CD14-positive monocyte (primary cell): ENCODE results near the gene NCBP3. TPM values are rescaled to one million over a fixed set of nuclear protein-coding genes. Genes with fewer than 3 reads are reported as not detected.

ENCODE experiments used
- DNase-seq, 3 donors: peaks; one replicate each; pipeline ENCODE4 v3.0.0-alpha.2; 2011 to 2022
- H2AFZ ChIP-seq: 2 replicates; pipeline ENCODE4 v1.6.0; 2012; ENCODE audit warnings: mild to moderate bottlenecking, low read depth, low read length, inconsistent platforms; ENCODE audit not compliant: insufficient read depth, poor library complexity, severe bottlenecking
- H3K27ac ChIP-seq, 2 donors: 1 replicate in 1 of 2; 2 replicates in 1 of 2; pipeline ENCODE4 v1.5.1; 2012 to 2013; ENCODE audit warnings: low read length in 2 of 2, control low read depth in 1 of 2, inconsistent platforms in 1 of 2, low read depth in 1 of 2, mild to moderate bottlenecking in 1 of 2
- H3K27me3 ChIP-seq, 2 donors: one replicate each; pipeline versions ENCODE4 v1.6.0 to v1.6.1; 2011 to 2013; ENCODE audit warnings: low read length in 2 of 2; ENCODE audit not compliant: control insufficient read depth in 2 of 2, insufficient read depth in 2 of 2
- H3K36me3 ChIP-seq, 2 donors: replicated peaks in 1 of 2; 1 replicate in 1 of 2; 2 replicates in 1 of 2; pipeline versions ENCODE4 v1.5.1 to v1.6.1; 2012 to 2013; ENCODE audit warnings: low read length in 2 of 2, control low read depth in 1 of 2, inconsistent platforms in 1 of 2, mild to moderate bottlenecking in 1 of 2; ENCODE audit not compliant: insufficient read depth in 2 of 2, control insufficient read depth in 1 of 2
- H3K4me1 ChIP-seq, 2 donors: 1 replicate in 1 of 2; 2 replicates in 1 of 2; pipeline versions ENCODE4 v1.5.1 to v1.6.1; 2012 to 2013; ENCODE audit warnings: low read length in 2 of 2, control low read depth in 1 of 2, inconsistent platforms in 1 of 2, mild to moderate bottlenecking in 1 of 2, moderate library complexity in 1 of 2; ENCODE audit not compliant: insufficient read depth in 2 of 2, control insufficient read depth in 1 of 2
- H3K4me2 ChIP-seq: replicated peaks from 2 replicates; pipeline ENCODE3; 2012; ENCODE audit warnings: low read length, moderate library complexity, mild to moderate bottlenecking; ENCODE audit not compliant: poor library complexity, severe bottlenecking; ENCODE audit errors: extremely low read depth
- H3K4me3 ChIP-seq, 3 experiments: fragments of 200-600 bp in 1 of 3; sonication (generic) in 1 of 3; replicated peaks in 1 of 3; 1 replicate in 2 of 3; 2 replicates in 1 of 3; pipeline ENCODE4 v1.5.1; 2011 to 2013; ENCODE audit warnings: low read length in 3 of 3, mild to moderate bottlenecking in 3 of 3, control low read depth in 2 of 3, low read depth in 2 of 3, inconsistent platforms in 1 of 3, moderate library complexity in 1 of 3
- H3K79me2 ChIP-seq: 2 replicates; pipeline ENCODE4 v1.6.0; 2012; ENCODE audit warnings: mild to moderate bottlenecking, control low read depth, inconsistent platforms, low read length, moderate library complexity; ENCODE audit not compliant: insufficient read depth
- H3K9ac ChIP-seq: 2 replicates; pipeline ENCODE4 v1.6.0; 2017; ENCODE audit warnings: low read length, mild to moderate bottlenecking; ENCODE audit not compliant: insufficient read depth, poor library complexity, severe bottlenecking
- H3K9me3 ChIP-seq, 2 donors: replicated peaks in 1 of 2; 1 replicate in 1 of 2; 2 replicates in 1 of 2; pipeline versions ENCODE4 v1.5.1 to v1.6.1; 2012 to 2013; ENCODE audit warnings: low read length in 2 of 2, control low read depth in 1 of 2; ENCODE audit not compliant: control insufficient read depth in 1 of 2, insufficient read depth in 1 of 2
- H4K20me1 ChIP-seq: 2 replicates; pipeline ENCODE4 v1.6.0; 2012; ENCODE audit warnings: mild to moderate bottlenecking, low read length, control low read depth, moderate library complexity; ENCODE audit not compliant: insufficient read depth
- H3K27ac Mint-ChIP-seq, 7 donors: one replicate each; pipeline ENCODE4 v1.8.0; 2020; ENCODE audit warnings: mild to moderate bottlenecking in 7 of 7, mixed read lengths in 7 of 7, moderate library complexity in 6 of 7, inconsistent platforms in 2 of 7
- H3K27me3 Mint-ChIP-seq, 3 donors: one replicate each; pipeline ENCODE4 v1.8.0; 2021 to 2022; ENCODE audit warnings: low read depth in 3 of 3, mild to moderate bottlenecking in 3 of 3, mixed read lengths in 3 of 3, moderate library complexity in 3 of 3, inconsistent platforms in 1 of 3
- H3K36me3 Mint-ChIP-seq, 2 donors: one replicate each; pipeline ENCODE4 v1.8.0; 2020; ENCODE audit warnings: mixed read lengths in 2 of 2, inconsistent platforms in 1 of 2, mild to moderate bottlenecking in 1 of 2
- H3K4me1 Mint-ChIP-seq: one replicate; pipeline ENCODE4 v1.8.0; 2020; ENCODE audit warnings: mild to moderate bottlenecking, mixed read lengths
- H3K4me3 Mint-ChIP-seq, 2 donors: one replicate each; pipeline ENCODE4 v1.8.0; 2020; ENCODE audit warnings: mild to moderate bottlenecking in 2 of 2, mixed read lengths in 2 of 2, moderate library complexity in 1 of 2
- H3K9me3 Mint-ChIP-seq, 7 donors: one replicate each; pipeline ENCODE4 v1.8.0; 2020 to 2022; ENCODE audit warnings: mixed read lengths in 7 of 7, mild to moderate bottlenecking in 6 of 7, moderate library complexity in 6 of 7, inconsistent platforms in 2 of 7
- CTCF ChIP-seq: fragments of 200-600 bp; IDR thresholded peaks from one replicate; pipeline ENCODE4 v1.8.0; 2022; ENCODE audit warnings: antibody characterized with exemption, mild to moderate bottlenecking
- WGBS: methylation state at CpG from one replicate; pipeline ENCODE4 v1.1.5; 2013; ENCODE audit warnings: missing lambda C conversion rate; ENCODE audit not compliant: insufficient coverage; 5-methylcytosine and 5-hydroxymethylcytosine counted together
- intact Hi-C, 2 donors: fragments of 100-400 bp; cut with micrococcal nuclease; formaldehyde crosslinking; loops; one replicate each; pipeline versions ENCODE4 v1.15.0 to v1.15.1; 2023
- polyA plus RNA-seq, 3 donors: library from polyadenylated mRNA; depleted of rRNA in 1 of 3; unstranded in 2 of 3; stranded (reverse) in 1 of 3; fragments of 300-500 nt in 2 of 3; fragments of >200 nt in 1 of 3; fragmentation: Illumina TruSeq in 2 of 3; gene quantifications; 1 replicate in 2 of 3; 2 replicates in 1 of 3; pipeline ENCODE4 v1.2.3, GENCODE V29; 2012 to 2021

NCBP3 gene
- polyA plus RNA-seq, 3 donors, result 4.9 to 19.0 (median 8.5) TPM

GRCh38 chr17:3808701-3809100 lies 37.3 kb downstream of the NCBP3 start:
- H3K9ac ChIP-seq, result no peak overlapping the region

GRCh38 chr17:3805581-3805980 lies 40.5 kb downstream of the NCBP3 start:
- Histone ChIP-seq H3K36me3 (peaks cover 37 to 43% of the 10 kb centered on the region in 2 donors), H3K79me2 (no peaks in the 10 kb centered on the region), H3K27me3 (no peaks in the 10 kb centered on the region), H3K27ac (peak overlapping the region in 1 of 2 donors; percentile 68), H3K9me3 (no peaks in the 10 kb centered on the region), H3K4me3 (no peak overlapping the region), H3K9ac (no peak overlapping the region), H4K20me1 (no peaks in the 10 kb centered on the region), H3K4me2 (no peak overlapping the region), H3K4me1 (peaks cover 41 to 43% of the 10 kb centered on the region in 2 donors), H2AFZ (no peak overlapping the region)
- H3K4me3 Mint-ChIP-seq, result no peak overlapping the region
- no peaks in the 10 kb centered on the region for H3K9me3 Mint-ChIP-seq
- intact Hi-C loops, result no loop called here
- 95% methylated on average over 3 of the region's 5 CpGs for WGBS
- DNase-seq, result no peak
- H3K4me1 Mint-ChIP-seq, result peaks cover 40% of the 10 kb centered on the region
- peak overlapping the region in 4 of 7 donors; percentile 41 to 99 (median 80) for H3K27ac Mint-ChIP-seq
- peaks cover 0 to 2% (median 0%) of the 10 kb centered on the region in 3 donors for H3K27me3 Mint-ChIP-seq
- no peak for TF ChIP-seq CTCF
- H3K36me3 Mint-ChIP-seq, result peaks cover 41 to 45% of the 10 kb centered on the region in 2 donors

More at GRCh38 chr17:3808701-3809100, 37.3 kb downstream of the NCBP3 start:
- no peaks in the 10 kb centered on the region for H3K27me3 ChIP-seq
- H3K36me3 Mint-ChIP-seq, result peaks cover 70 to 75% of the 10 kb centered on the region in 2 donors
- H3K79me2 ChIP-seq, result no peaks in the 10 kb centered on the region
- H3K4me1 Mint-ChIP-seq, result peaks cover 11% of the 10 kb centered on the region
- WGBS, result 100% methylated on average over 2 of the region's 7 CpGs
- peak overlapping the region in 2 of 7 donors; percentile 19 to 69 for H3K27ac Mint-ChIP-seq
- no peak overlapping the region for H3K4me2 ChIP-seq
- no peak overlapping the region for H3K27ac ChIP-seq
- H3K9me3 ChIP-seq, result no peaks in the 10 kb centered on the region
- H3K9me3 Mint-ChIP-seq, result no peaks in the 10 kb centered on the region
- intact Hi-C loops, result no loop called here
- no peak for TF ChIP-seq CTCF
- H3K4me1 ChIP-seq, result peaks cover 10 to 12% of the 10 kb centered on the region in 2 donors
- no peak for DNase-seq
- no peak overlapping the region for H2AFZ ChIP-seq
- H3K36me3 ChIP-seq, result peaks cover 67 to 74% of the 10 kb centered on the region in 2 donors
- H4K20me1 ChIP-seq, result no peaks in the 10 kb centered on the region
- H3K4me3 Mint-ChIP-seq, result no peak overlapping the region
- no peak overlapping the region for H3K4me3 ChIP-seq
- peaks cover 0 to 4% (median 1%) of the 10 kb centered on the region in 3 donors for H3K27me3 Mint-ChIP-seq
